ENCODE measurements around the gene DDX47.

GRCh38 chr12:12870465-12870864 lies 57.3 kb downstream of the DDX47 start:
- TF ChIP-seq, protein P1, sequence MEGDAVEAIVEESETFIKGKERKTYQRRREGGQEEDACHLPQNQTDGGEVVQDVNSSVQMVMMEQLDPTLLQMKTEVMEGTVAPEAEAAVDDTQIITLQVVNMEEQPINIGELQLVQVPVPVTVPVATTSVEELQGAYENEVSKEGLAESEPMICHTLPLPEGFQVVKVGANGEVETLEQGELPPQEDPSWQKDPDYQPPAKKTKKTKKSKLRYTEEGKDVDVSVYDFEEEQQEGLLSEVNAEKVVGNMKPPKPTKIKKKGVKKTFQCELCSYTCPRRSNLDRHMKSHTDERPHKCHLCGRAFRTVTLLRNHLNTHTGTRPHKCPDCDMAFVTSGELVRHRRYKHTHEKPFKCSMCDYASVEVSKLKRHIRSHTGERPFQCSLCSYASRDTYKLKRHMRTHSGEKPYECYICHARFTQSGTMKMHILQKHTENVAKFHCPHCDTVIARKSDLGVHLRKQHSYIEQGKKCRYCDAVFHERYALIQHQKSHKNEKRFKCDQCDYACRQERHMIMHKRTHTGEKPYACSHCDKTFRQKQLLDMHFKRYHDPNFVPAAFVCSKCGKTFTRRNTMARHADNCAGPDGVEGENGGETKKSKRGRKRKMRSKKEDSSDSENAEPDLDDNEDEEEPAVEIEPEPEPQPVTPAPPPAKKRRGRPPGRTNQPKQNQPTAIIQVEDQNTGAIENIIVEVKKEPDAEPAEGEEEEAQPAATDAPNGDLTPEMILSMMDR (IDR thresholded peaks at IDR 0.05), result no peak
- TF ChIP-seq ZFX (IDR thresholded peaks at IDR 0.05; ENCODE audit: borderline replicate concordance), result no peak

Measured in 22Rv1 (cell line).